Measurements from ENCODE around the gene CXorf58.
"Not testable (repeated sequence)": the region's sequence is repeated elsewhere in the genome, so short reads cannot be mapped to it uniquely, and the experiment has no call there.

Gene CXorf58

GRCh38 chrX:23952984-23953907 is 45.4 kb downstream of the CXorf58 start:
- peak; percentile 14 for DNase-seq (ENCODE audit: low read depth, low spot score)

- DNase-seq (ENCODE audit: low read depth, low spot score), result no peak
Observed at GRCh38 chrX:23953908-23954269, 46.1 kb downstream of the CXorf58 start.

GRCh38 chrX:23954396-23954795 is 46.6 kb downstream of the CXorf58 start:
- DNase-seq (ENCODE audit: low read depth, low spot score), result no peak

GRCh38 chrX:23959781-23960180 is 52.0 kb downstream of the CXorf58 start:
- no peak for DNase-seq (ENCODE audit: low read depth, low spot score)

GRCh38 chrX:23964191-23964590 is 56.4 kb downstream of the CXorf58 start:
- no peak for DNase-seq (ENCODE audit: low read depth, low spot score)

- DNase-seq (ENCODE audit: low read depth, low spot score), result not testable (repeated sequence)
Observed at GRCh38 chrX:23965630-23966029, 57.8 kb downstream of the CXorf58 start.

- no peak for DNase-seq (ENCODE audit: low read depth, low spot score)
Observed at GRCh38 chrX:23978491-23978890, 70.7 kb downstream of the CXorf58 start.

GRCh38 chrX:23980011-23980441 is 72.2 kb downstream of the CXorf58 start:
- DNase-seq (ENCODE audit: low read depth, low spot score), result no peak

GRCh38 chrX:23981222-23981621 is 73.4 kb downstream of the CXorf58 start:
- DNase-seq (ENCODE audit: low read depth, low spot score), result no peak

- DNase-seq (ENCODE audit: low read depth, low spot score), result no peak
Observed at GRCh38 chrX:23981711-23982110, 73.9 kb downstream of the CXorf58 start.

GRCh38 chrX:23982891-23983290 is 75.1 kb downstream of the CXorf58 start:
- DNase-seq (ENCODE audit: low read depth, low spot score), result no peak
